ENCODE data around the gene CCDC3. TPM values are rescaled to one million over a fixed set of nuclear protein-coding genes. Genes with fewer than 3 reads are reported as not detected.

CCDC3 gene
- total RNA-seq, 1 donor, result 0.43 TPM

- TF ChIP-seq, protein P1, sequence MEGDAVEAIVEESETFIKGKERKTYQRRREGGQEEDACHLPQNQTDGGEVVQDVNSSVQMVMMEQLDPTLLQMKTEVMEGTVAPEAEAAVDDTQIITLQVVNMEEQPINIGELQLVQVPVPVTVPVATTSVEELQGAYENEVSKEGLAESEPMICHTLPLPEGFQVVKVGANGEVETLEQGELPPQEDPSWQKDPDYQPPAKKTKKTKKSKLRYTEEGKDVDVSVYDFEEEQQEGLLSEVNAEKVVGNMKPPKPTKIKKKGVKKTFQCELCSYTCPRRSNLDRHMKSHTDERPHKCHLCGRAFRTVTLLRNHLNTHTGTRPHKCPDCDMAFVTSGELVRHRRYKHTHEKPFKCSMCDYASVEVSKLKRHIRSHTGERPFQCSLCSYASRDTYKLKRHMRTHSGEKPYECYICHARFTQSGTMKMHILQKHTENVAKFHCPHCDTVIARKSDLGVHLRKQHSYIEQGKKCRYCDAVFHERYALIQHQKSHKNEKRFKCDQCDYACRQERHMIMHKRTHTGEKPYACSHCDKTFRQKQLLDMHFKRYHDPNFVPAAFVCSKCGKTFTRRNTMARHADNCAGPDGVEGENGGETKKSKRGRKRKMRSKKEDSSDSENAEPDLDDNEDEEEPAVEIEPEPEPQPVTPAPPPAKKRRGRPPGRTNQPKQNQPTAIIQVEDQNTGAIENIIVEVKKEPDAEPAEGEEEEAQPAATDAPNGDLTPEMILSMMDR (IDR thresholded peaks at IDR 0.05; ENCODE audit: insufficient read depth, low read depth, low read length), result peak; percentile 39
- DNase-seq (ENCODE audit: low read depth), result no peak
Observed at GRCh38 chr10:12847361-12847975, 154.0 kb downstream of the CCDC3 start.

GRCh38 chr10:12846718-12847117 lies 154.8 kb downstream of the CCDC3 start:
- H3K4me3 ChIP-seq (ENCODE audit: low read depth, low read length), result no peak overlapping the region
- peak; percentile 82 for DNase-seq (ENCODE audit: low read depth)
- TF ChIP-seq, protein P1 (IDR thresholded peaks at IDR 0.05; ENCODE audit: insufficient read depth, low read depth, low read length), result peak; percentile 18

More at GRCh38 chr10:12847361-12847975, 154.0 kb downstream of the CCDC3 start:
- no peak overlapping the region for H3K4me3 ChIP-seq (ENCODE audit: low read depth, low read length)

Small RNA genes lying within 50 kb of the gene (small RNA-seq; reads per million reads assigned to genes)
- gene RNA5SP300, result not detected

Other genes with a start within 250 kb of the CCDC3 start
- 90.2 and 125 TPM in 2 replicates for gene OPTN, start 98.5 kb upstream of the CCDC3 start, total RNA-seq
- gene MCM10, start 159.8 kb upstream of the CCDC3 start, total RNA-seq, result 7.8 and 8.1 TPM in 2 replicates
- gene UCMA, start 232.7 kb upstream of the CCDC3 start, total RNA-seq, result not detected in 2 replicates